Measurements from ENCODE around the gene LRRC27. TPM values are rescaled to one million over a fixed set of nuclear protein-coding genes. Genes with fewer than 3 reads are reported as not detected.

Gene LRRC27
- total RNA-seq, 4 donors from 2014 or later, result 5.1 to 22.3 (median 18.5) TPM

DNA sequence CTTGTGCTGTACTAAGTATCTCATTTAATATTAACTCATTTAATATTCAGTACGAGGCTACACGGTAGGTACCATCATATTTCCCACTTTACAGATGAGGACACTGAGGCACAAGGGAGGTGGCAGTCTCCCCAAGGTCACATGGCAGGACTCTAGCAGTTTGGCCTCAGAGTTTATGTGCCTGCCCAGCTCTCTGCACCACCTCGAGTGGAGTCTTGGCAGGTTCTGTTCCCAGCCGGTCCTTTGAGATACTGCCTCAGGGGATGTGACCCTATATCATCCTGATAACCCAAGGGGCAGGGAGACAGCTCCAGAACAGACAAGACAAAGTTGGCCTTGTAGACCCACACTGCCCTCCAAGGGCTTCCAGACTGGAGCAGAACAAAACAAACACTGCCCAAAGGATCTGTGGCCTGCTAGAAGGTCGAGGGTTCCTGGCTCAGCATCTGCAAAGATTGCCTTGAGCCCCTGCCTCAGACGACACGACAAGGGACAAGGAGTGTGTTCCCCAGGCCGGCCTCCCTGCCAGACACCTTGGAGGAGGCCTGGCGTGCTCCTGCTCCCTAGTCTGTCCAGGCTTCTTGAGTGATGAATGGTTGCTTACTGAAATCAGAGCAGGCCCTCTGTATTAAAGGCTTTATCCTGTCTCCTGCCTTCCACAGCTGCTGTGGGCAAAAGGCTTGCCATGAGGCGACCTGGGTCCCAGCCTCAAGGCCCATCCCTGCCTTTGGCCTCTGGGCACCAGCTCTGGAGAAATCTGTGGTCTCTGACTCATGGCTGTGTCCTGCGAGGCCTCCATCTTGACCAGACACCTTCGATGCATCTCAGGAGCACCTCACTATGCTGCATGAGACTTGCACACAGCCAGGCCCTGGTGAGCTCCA is 61.1 kb downstream of the LRRC27 start:
- H3K27ac ChIP-seq, result peak overlapping the region in 1 of 4 donors; percentile 38
- TF ChIP-seq, protein P1, sequence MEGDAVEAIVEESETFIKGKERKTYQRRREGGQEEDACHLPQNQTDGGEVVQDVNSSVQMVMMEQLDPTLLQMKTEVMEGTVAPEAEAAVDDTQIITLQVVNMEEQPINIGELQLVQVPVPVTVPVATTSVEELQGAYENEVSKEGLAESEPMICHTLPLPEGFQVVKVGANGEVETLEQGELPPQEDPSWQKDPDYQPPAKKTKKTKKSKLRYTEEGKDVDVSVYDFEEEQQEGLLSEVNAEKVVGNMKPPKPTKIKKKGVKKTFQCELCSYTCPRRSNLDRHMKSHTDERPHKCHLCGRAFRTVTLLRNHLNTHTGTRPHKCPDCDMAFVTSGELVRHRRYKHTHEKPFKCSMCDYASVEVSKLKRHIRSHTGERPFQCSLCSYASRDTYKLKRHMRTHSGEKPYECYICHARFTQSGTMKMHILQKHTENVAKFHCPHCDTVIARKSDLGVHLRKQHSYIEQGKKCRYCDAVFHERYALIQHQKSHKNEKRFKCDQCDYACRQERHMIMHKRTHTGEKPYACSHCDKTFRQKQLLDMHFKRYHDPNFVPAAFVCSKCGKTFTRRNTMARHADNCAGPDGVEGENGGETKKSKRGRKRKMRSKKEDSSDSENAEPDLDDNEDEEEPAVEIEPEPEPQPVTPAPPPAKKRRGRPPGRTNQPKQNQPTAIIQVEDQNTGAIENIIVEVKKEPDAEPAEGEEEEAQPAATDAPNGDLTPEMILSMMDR (IDR thresholded peaks at IDR 0.05), result no peak
- no peak for TF ChIP-seq POLR2A (IDR thresholded peaks at IDR 0.05)
- H3K9me3 ChIP-seq, result no peaks in the 10 kb centered on the region
- no peaks in the 10 kb centered on the region for H3K27me3 ChIP-seq
- DNase-seq, result peak in 2 of 3 donors; percentile 31 to 44
- peaks cover 0 to 35% (median 17%) of the 10 kb centered on the region in 4 donors for H3K4me1 ChIP-seq
- H3K4me3 ChIP-seq, result no peak overlapping the region
- no peaks in the 10 kb centered on the region for H3K36me3 ChIP-seq

DNA sequence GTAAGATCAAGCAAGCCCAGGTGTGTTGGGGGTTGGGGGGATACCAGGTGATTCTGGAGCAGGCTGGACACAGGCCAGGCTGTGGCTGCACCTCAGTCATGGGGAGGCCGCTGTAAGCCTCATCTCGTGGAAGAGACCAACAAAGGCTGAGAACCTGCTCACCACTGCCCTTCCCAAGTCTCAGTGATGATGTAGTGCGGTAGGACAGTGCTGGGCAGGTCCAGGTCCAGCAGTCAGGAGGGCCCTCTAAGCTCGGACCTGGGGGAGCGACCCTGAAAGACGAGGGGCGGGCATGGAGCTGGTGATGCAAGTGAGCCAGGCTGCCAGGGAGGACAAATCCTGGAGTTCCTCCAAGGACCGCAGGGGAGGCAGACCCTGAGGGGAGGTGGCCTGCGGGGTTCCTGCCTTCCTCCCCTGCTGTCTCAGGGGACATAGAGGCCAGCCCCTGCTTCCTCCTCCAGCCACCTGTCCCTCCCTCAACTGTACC is 61.7 kb downstream of the LRRC27 start:
- Histone ChIP-seq H3K27ac (peak overlapping the region in 1 of 4 donors; percentile 38), H3K27me3 (no peaks in the 10 kb centered on the region), H3K4me1 (peaks cover 0 to 41% (median 24%) of the 10 kb centered on the region in 4 donors), H3K4me3 (no peak overlapping the region), H3K36me3 (no peaks in the 10 kb centered on the region), H3K9me3 (no peaks in the 10 kb centered on the region)
- TF ChIP-seq, protein P1 (IDR thresholded peaks at IDR 0.05), result no peak
- TF ChIP-seq POLR2A (IDR thresholded peaks at IDR 0.05), result no peak
- DNase-seq, result no peak

DNA sequence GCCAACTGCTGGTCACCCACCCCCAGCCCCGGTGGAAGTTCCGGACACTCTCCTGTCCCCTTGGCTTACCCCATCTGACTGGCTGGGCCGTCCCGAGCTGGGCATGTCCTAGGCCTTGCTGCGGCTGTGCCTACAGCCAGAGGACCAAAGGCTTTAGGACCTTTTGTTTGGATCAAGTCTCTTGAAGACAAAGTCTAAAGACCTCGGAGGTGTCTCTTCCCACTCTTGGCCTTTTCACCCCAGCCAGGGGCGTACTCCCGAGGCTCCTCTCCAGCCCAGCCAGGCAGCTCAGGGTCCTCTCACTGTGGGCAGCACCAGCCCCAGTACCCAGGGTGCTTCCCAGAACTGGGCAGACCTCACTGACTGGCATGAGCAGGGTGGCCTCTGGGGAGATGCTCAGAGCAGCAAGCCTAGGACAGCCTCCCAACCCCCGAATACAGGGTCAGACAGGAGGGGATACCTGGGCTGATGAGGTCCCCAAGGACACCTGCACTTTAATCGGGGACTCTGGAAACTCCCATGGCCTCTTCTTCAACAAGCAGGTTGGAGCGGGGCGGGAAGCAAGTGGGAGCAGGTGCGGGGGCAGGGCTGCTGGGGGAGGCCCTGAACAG is 62.3 kb downstream of the LRRC27 start:
- peak overlapping the region in 1 of 4 donors; percentile 95 for H3K27ac ChIP-seq
- no peak for TF ChIP-seq POLR2A (IDR thresholded peaks at IDR 0.05)
- TF ChIP-seq, protein P1 (IDR thresholded peaks at IDR 0.05), result no peak

DNA sequence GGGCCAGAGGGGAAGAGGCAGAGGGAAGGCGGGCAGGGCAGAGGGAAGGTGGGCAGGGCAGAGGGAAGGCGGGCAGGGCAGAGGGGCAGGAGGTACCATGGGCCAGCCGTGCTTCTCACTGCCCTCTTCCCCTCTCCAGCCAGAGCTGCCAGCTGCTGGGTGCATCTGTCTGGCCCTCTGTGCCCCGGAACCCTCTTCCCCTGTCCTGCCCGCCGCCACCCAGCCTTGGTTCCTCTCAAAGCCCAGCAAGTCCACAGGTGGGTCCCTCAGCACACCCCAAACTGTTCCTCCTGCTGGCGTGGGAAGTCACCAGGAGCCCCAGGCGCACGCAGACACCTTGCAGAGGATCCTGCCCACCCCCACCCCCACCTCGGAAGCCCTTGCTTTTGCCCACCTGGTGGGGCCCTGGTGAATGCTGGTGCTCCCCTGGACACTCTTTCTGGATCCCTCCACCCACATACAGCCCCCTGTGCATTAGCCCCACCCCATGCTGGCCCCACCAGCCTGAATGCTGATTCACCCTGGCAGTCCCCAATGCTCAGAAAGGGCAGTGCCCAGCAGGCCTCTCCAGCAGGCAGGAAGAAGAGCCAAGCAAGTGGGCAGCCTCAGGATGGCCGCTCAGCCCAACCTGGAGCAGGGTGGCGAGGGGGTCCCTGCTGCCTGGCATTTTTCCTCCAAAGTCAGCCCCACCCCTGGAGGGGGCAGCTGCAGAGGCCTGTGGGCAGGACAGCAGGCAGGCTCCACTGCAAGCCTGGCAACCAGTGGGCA is 63.1 kb downstream of the LRRC27 start:
- peak overlapping the region; percentile 95 to 99 (median 96) for H3K27ac ChIP-seq
- peak in 1 of 3 donors; percentile 53 for DNase-seq
- peak overlapping the region in 2 of 4 donors; percentile 90 to 93 for H3K4me3 ChIP-seq
- H3K36me3 ChIP-seq, result no peaks in the 10 kb centered on the region
- H3K9me3 ChIP-seq, result no peaks in the 10 kb centered on the region
- H3K27me3 ChIP-seq, result no peaks in the 10 kb centered on the region
- TF ChIP-seq POLR2A (IDR thresholded peaks at IDR 0.05), result no peak
- TF ChIP-seq, protein P1 (IDR thresholded peaks at IDR 0.05), result no peak
- peaks cover 0 to 41% (median 26%) of the 10 kb centered on the region in 4 donors for H3K4me1 ChIP-seq

More for the DNA sequence above, 62.3 kb downstream of the LRRC27 start:
- no peaks in the 10 kb centered on the region for H3K9me3 ChIP-seq
- peaks cover 0 to 44% (median 25%) of the 10 kb centered on the region in 4 donors for H3K4me1 ChIP-seq
- H3K36me3 ChIP-seq, result no peaks in the 10 kb centered on the region
- DNase-seq, result peak in 1 of 3 donors; percentile 47
- H3K27me3 ChIP-seq, result no peaks in the 10 kb centered on the region
- H3K4me3 ChIP-seq, result no peak overlapping the region

Data from Peyer's patch (tissue), 4 donors.